GM23338 (cell line): ENCODE results near the gene DLST. TPM values are rescaled to one million over a fixed set of nuclear protein-coding genes. Genes with fewer than 3 reads are reported as not detected.

ENCODE experiments used
- polyA plus RNA-seq: library from polyadenylated mRNA; unstranded; fragments of >200 nt; fragmentation: Nextera tagmentation; extraction: Ambion mirVana; gene quantifications from 2 replicates; pipeline ENCODE4 v1.2.1, GENCODE V29; 2016
- total RNA-seq: library from RNA; depleted of rRNA; stranded (reverse); fragments of >200 nt; shearing (Covaris generic); gene quantifications from 2 replicates; pipeline ENCODE4 v1.2.3, GENCODE V29; 2014; rRNA removed

Gene DLST
- total and polyA plus RNA-seq, 2 experiments from 2014 or later: 11.2 to 106 TPM

Other genes with a start within 250 kb of the DLST start
- gene AREL1, start 168.8 kb upstream of the DLST start, total RNA-seq: 23.6 and 26.3 TPM in 2 replicates
- gene AREL1, start 168.8 kb upstream of the DLST start, polyA plus RNA-seq: 6.8 and 7.5 TPM in 2 replicates
- 58.7 and 61.3 TPM in 2 replicates for gene FCF1, start 168.8 kb upstream of the DLST start, total RNA-seq
- 30.3 and 31.5 TPM in 2 replicates for gene FCF1, start 168.8 kb upstream of the DLST start, polyA plus RNA-seq
- 58.4 and 62.4 TPM in 2 replicates for gene YLPM1, start 118.6 kb upstream of the DLST start, total RNA-seq
- 33.2 and 39.2 TPM in 2 replicates for gene YLPM1, start 118.6 kb upstream of the DLST start, polyA plus RNA-seq
- 0.31 TPM in 1 of 2 replicates, not detected in the other for gene PROX2, start 5.8 kb upstream of the DLST start, total RNA-seq
- gene PROX2, start 5.8 kb upstream of the DLST start, polyA plus RNA-seq: 0.06 and 0.09 TPM in 2 replicates
- gene RPS6KL1, start 41.3 kb downstream of the DLST start, total RNA-seq: 6.5 and 11.6 TPM in 2 replicates
- 4.6 and 5.6 TPM in 2 replicates for gene RPS6KL1, start 41.3 kb downstream of the DLST start, polyA plus RNA-seq
- 6.3 and 9.5 TPM in 2 replicates for gene PGF, start 73.7 kb downstream of the DLST start, total RNA-seq
- 2.9 and 5.1 TPM in 2 replicates for gene PGF, start 73.7 kb downstream of the DLST start, polyA plus RNA-seq
- gene EIF2B2, start 121.0 kb downstream of the DLST start, total RNA-seq: 39.2 and 41.4 TPM in 2 replicates
- 36.4 and 40.5 TPM in 2 replicates for gene EIF2B2, start 121.0 kb downstream of the DLST start, polyA plus RNA-seq
- 14.7 and 14.8 TPM in 2 replicates for gene MLH3, start 169.6 kb downstream of the DLST start, total RNA-seq
- gene MLH3, start 169.6 kb downstream of the DLST start, polyA plus RNA-seq: 8.6 and 10.7 TPM in 2 replicates
- 18.4 and 23.0 TPM in 2 replicates for gene ACYP1, start 182.1 kb downstream of the DLST start, total RNA-seq
- 91.5 and 104 TPM in 2 replicates for gene ACYP1, start 182.1 kb downstream of the DLST start, polyA plus RNA-seq
- gene ZC2HC1C, start 187.7 kb downstream of the DLST start, total RNA-seq: 0.90 and 3.7 TPM in 2 replicates
- gene ZC2HC1C, start 187.7 kb downstream of the DLST start, polyA plus RNA-seq: 2.8 and 3.7 TPM in 2 replicates
- gene NEK9, start 245.1 kb downstream of the DLST start, total RNA-seq: 31.1 and 37.3 TPM in 2 replicates
- 13.9 and 16.3 TPM in 2 replicates for gene NEK9, start 245.1 kb downstream of the DLST start, polyA plus RNA-seq